CD14-positive monocyte (primary cell): ENCODE data around the gene MRPL21. TPM values are rescaled to one million over a fixed set of nuclear protein-coding genes. Genes with fewer than 3 reads are reported as not detected.

ENCODE experiments used
- DNase-seq, 3 donors: peaks; one replicate each; pipeline ENCODE4 v3.0.0-alpha.2; 2011 to 2022
- H2AFZ ChIP-seq: 2 replicates; pipeline ENCODE4 v1.6.0; 2012; ENCODE audit warnings: mild to moderate bottlenecking, low read depth, low read length, inconsistent platforms; ENCODE audit not compliant: insufficient read depth, poor library complexity, severe bottlenecking
- H3K27ac ChIP-seq, 2 donors: 1 replicate in 1 of 2; 2 replicates in 1 of 2; pipeline ENCODE4 v1.5.1; 2012 to 2013; ENCODE audit warnings: low read length in 2 of 2, control low read depth in 1 of 2, inconsistent platforms in 1 of 2, low read depth in 1 of 2, mild to moderate bottlenecking in 1 of 2
- H3K27me3 ChIP-seq, 2 donors: one replicate each; pipeline versions ENCODE4 v1.6.0 to v1.6.1; 2011 to 2013; ENCODE audit warnings: low read length in 2 of 2; ENCODE audit not compliant: control insufficient read depth in 2 of 2, insufficient read depth in 2 of 2
- H3K36me3 ChIP-seq, 2 donors: replicated peaks in 1 of 2; 1 replicate in 1 of 2; 2 replicates in 1 of 2; pipeline versions ENCODE4 v1.5.1 to v1.6.1; 2012 to 2013; ENCODE audit warnings: low read length in 2 of 2, control low read depth in 1 of 2, inconsistent platforms in 1 of 2, mild to moderate bottlenecking in 1 of 2; ENCODE audit not compliant: insufficient read depth in 2 of 2, control insufficient read depth in 1 of 2
- H3K4me1 ChIP-seq, 2 donors: 1 replicate in 1 of 2; 2 replicates in 1 of 2; pipeline versions ENCODE4 v1.5.1 to v1.6.1; 2012 to 2013; ENCODE audit warnings: low read length in 2 of 2, control low read depth in 1 of 2, inconsistent platforms in 1 of 2, mild to moderate bottlenecking in 1 of 2, moderate library complexity in 1 of 2; ENCODE audit not compliant: insufficient read depth in 2 of 2, control insufficient read depth in 1 of 2
- H3K4me2 ChIP-seq: replicated peaks from 2 replicates; pipeline ENCODE3; 2012; ENCODE audit warnings: low read length, moderate library complexity, mild to moderate bottlenecking; ENCODE audit not compliant: poor library complexity, severe bottlenecking; ENCODE audit errors: extremely low read depth
- H3K4me3 ChIP-seq, 3 experiments: fragments of 200-600 bp in 1 of 3; sonication (generic) in 1 of 3; replicated peaks in 1 of 3; 1 replicate in 2 of 3; 2 replicates in 1 of 3; pipeline ENCODE4 v1.5.1; 2011 to 2013; ENCODE audit warnings: low read length in 3 of 3, mild to moderate bottlenecking in 3 of 3, control low read depth in 2 of 3, low read depth in 2 of 3, inconsistent platforms in 1 of 3, moderate library complexity in 1 of 3
- H3K79me2 ChIP-seq: 2 replicates; pipeline ENCODE4 v1.6.0; 2012; ENCODE audit warnings: mild to moderate bottlenecking, control low read depth, inconsistent platforms, low read length, moderate library complexity; ENCODE audit not compliant: insufficient read depth
- H3K9ac ChIP-seq: 2 replicates; pipeline ENCODE4 v1.6.0; 2017; ENCODE audit warnings: low read length, mild to moderate bottlenecking; ENCODE audit not compliant: insufficient read depth, poor library complexity, severe bottlenecking
- H3K9me3 ChIP-seq, 2 donors: replicated peaks in 1 of 2; 1 replicate in 1 of 2; 2 replicates in 1 of 2; pipeline versions ENCODE4 v1.5.1 to v1.6.1; 2012 to 2013; ENCODE audit warnings: low read length in 2 of 2, control low read depth in 1 of 2; ENCODE audit not compliant: control insufficient read depth in 1 of 2, insufficient read depth in 1 of 2
- H4K20me1 ChIP-seq: 2 replicates; pipeline ENCODE4 v1.6.0; 2012; ENCODE audit warnings: mild to moderate bottlenecking, low read length, control low read depth, moderate library complexity; ENCODE audit not compliant: insufficient read depth
- H3K27ac Mint-ChIP-seq, 7 donors: one replicate each; pipeline ENCODE4 v1.8.0; 2020; ENCODE audit warnings: mild to moderate bottlenecking in 7 of 7, mixed read lengths in 7 of 7, moderate library complexity in 6 of 7, inconsistent platforms in 2 of 7
- H3K27me3 Mint-ChIP-seq, 3 donors: one replicate each; pipeline ENCODE4 v1.8.0; 2021 to 2022; ENCODE audit warnings: low read depth in 3 of 3, mild to moderate bottlenecking in 3 of 3, mixed read lengths in 3 of 3, moderate library complexity in 3 of 3, inconsistent platforms in 1 of 3
- H3K36me3 Mint-ChIP-seq, 2 donors: one replicate each; pipeline ENCODE4 v1.8.0; 2020; ENCODE audit warnings: mixed read lengths in 2 of 2, inconsistent platforms in 1 of 2, mild to moderate bottlenecking in 1 of 2
- H3K4me1 Mint-ChIP-seq: one replicate; pipeline ENCODE4 v1.8.0; 2020; ENCODE audit warnings: mild to moderate bottlenecking, mixed read lengths
- H3K4me3 Mint-ChIP-seq, 2 donors: one replicate each; pipeline ENCODE4 v1.8.0; 2020; ENCODE audit warnings: mild to moderate bottlenecking in 2 of 2, mixed read lengths in 2 of 2, moderate library complexity in 1 of 2
- H3K9me3 Mint-ChIP-seq, 7 donors: one replicate each; pipeline ENCODE4 v1.8.0; 2020 to 2022; ENCODE audit warnings: mixed read lengths in 7 of 7, mild to moderate bottlenecking in 6 of 7, moderate library complexity in 6 of 7, inconsistent platforms in 2 of 7
- CTCF ChIP-seq: fragments of 200-600 bp; IDR thresholded peaks from one replicate; pipeline ENCODE4 v1.8.0; 2022; ENCODE audit warnings: antibody characterized with exemption, mild to moderate bottlenecking
- WGBS: methylation state at CpG from one replicate; pipeline ENCODE4 v1.1.5; 2013; ENCODE audit warnings: missing lambda C conversion rate; ENCODE audit not compliant: insufficient coverage; 5-methylcytosine and 5-hydroxymethylcytosine counted together
- intact Hi-C, 2 donors: fragments of 100-400 bp; cut with micrococcal nuclease; formaldehyde crosslinking; loops; one replicate each; pipeline versions ENCODE4 v1.15.0 to v1.15.1; 2023
- polyA plus RNA-seq, 3 donors: library from polyadenylated mRNA; depleted of rRNA in 1 of 3; unstranded in 2 of 3; stranded (reverse) in 1 of 3; fragments of 300-500 nt in 2 of 3; fragments of >200 nt in 1 of 3; fragmentation: Illumina TruSeq in 2 of 3; gene quantifications; 1 replicate in 2 of 3; 2 replicates in 1 of 3; pipeline ENCODE4 v1.2.3, GENCODE V29; 2012 to 2021

MRPL21 gene
- polyA plus RNA-seq, 3 donors: 38.8 to 138 (median 104) TPM

GRCh38 chr11:68935516-68936357 lies 32.1 kb upstream of the MRPL21 start:
- Histone ChIP-seq H3K4me2 (no peak overlapping the region), H3K9ac (no peak overlapping the region), H3K27me3 (no peaks in the 10 kb centered on the region), H3K79me2 (no peaks in the 10 kb centered on the region), H3K4me3 (no peak overlapping the region), H4K20me1 (no peaks in the 10 kb centered on the region), H3K27ac (no peak overlapping the region), H2AFZ (no peak overlapping the region), H3K4me1 (no peaks in the 10 kb centered on the region), H3K9me3 (no peaks in the 10 kb centered on the region), H3K36me3 (peaks cover 71 to 97% of the 10 kb centered on the region in 2 donors)
- Mint-ChIP-seq H3K4me1 (no peaks in the 10 kb centered on the region), H3K27me3 (no peaks in the 10 kb centered on the region), H3K4me3 (no peak overlapping the region), H3K9me3 (no peaks in the 10 kb centered on the region), H3K36me3 (peaks cover 73 to 95% of the 10 kb centered on the region in 2 donors), H3K27ac (no peak overlapping the region)
- no peak for TF ChIP-seq CTCF
- DNase-seq: no peak
- intact Hi-C loops: no loop called here
- WGBS: 98% methylated on average over 20 of the region's 29 CpGs

GRCh38 chr11:68935066-68935465 lies 31.4 kb upstream of the MRPL21 start:
- Histone ChIP-seq H3K9ac (no peak overlapping the region), H3K4me2 (no peak overlapping the region), H4K20me1 (no peaks in the 10 kb centered on the region), H2AFZ (no peak overlapping the region), H3K27ac (no peak overlapping the region), H3K36me3 (peaks cover 76 to 100% of the 10 kb centered on the region in 2 donors), H3K4me3 (no peak overlapping the region), H3K79me2 (no peaks in the 10 kb centered on the region), H3K9me3 (no peaks in the 10 kb centered on the region), H3K4me1 (no peaks in the 10 kb centered on the region), H3K27me3 (no peaks in the 10 kb centered on the region)
- no peak for TF ChIP-seq CTCF
- no peak overlapping the region for H3K4me3 Mint-ChIP-seq
- H3K4me1 Mint-ChIP-seq: peaks cover 4% of the 10 kb centered on the region
- H3K9me3 Mint-ChIP-seq: no peaks in the 10 kb centered on the region
- peaks cover 74 to 95% of the 10 kb centered on the region in 2 donors for H3K36me3 Mint-ChIP-seq
- H3K27me3 Mint-ChIP-seq: no peaks in the 10 kb centered on the region
- H3K27ac Mint-ChIP-seq: no peak overlapping the region
- WGBS: 98% methylated on average over 14 of the region's 15 CpGs
- no peak for DNase-seq
- intact Hi-C loops: no loop called here
